Measurements from ENCODE around the gene MST1. TPM values are rescaled to one million over a fixed set of nuclear protein-coding genes. Genes with fewer than 3 reads are reported as not detected.
"Not testable (repeated sequence)": the region's sequence is repeated elsewhere in the genome, so short reads cannot be mapped to it uniquely, and the experiment has no call there.

MST1 gene
- polyA plus RNA-seq, 4 donors = 157 to 488 (median 335) TPM

GRCh38 chr3:49689908-49690624 lies 792 bp upstream of the MST1 start:
- FAIRE-seq; H3K27me3 ChIP-seq (ENCODE audit: control insufficient read depth in 3 of 3, insufficient read depth in 3 of 3, low read length in 3 of 3); H3K9me3 ChIP-seq (ENCODE audit: control insufficient read depth in 2 of 2, insufficient read depth in 1 of 2, low read depth in 1 of 2, low read length in 1 of 2): not testable (repeated sequence)
- WGBS, 3 donors = 6 to 8% (median 7%) methylated on average over 16 of the region's 16 CpGs
- peak; percentile 20 to 30 for DNase-seq
- H3K4me3 ChIP-seq (ENCODE audit: low read depth in 1 of 3, low read length in 3 of 3) = peak overlapping the region; percentile 76 to 93 (median 90)
- peaks cover 0 to 20% (median 0%) of the 10 kb centered on the region in 3 donors for H3K36me3 ChIP-seq (ENCODE audit: control insufficient read depth in 3 of 3, insufficient read depth in 2 of 3, low read depth in 1 of 3, low read length in 3 of 3)
- peaks cover 0 to 30% (median 2%) of the 10 kb centered on the region in 3 donors for H3K4me1 ChIP-seq (ENCODE audit: control insufficient read depth in 3 of 3, insufficient read depth in 2 of 3, low read depth in 1 of 3, low read length in 2 of 3)
- H3K27ac ChIP-seq (ENCODE audit: low read depth in 1 of 3, low read length in 2 of 3) = peak overlapping the region in 2 of 3 donors; percentile 87 to 96

GRCh38 chr3:49688338-49689045 lies 782 bp downstream of the MST1 start:
- not testable (repeated sequence) for FAIRE-seq; H3K9me3 ChIP-seq (ENCODE audit: control insufficient read depth in 2 of 2, insufficient read depth in 1 of 2, low read depth in 1 of 2, low read length in 1 of 2); H3K27me3 ChIP-seq (ENCODE audit: control insufficient read depth in 3 of 3, insufficient read depth in 3 of 3, low read length in 3 of 3)
- H3K36me3 ChIP-seq (ENCODE audit: control insufficient read depth in 3 of 3, insufficient read depth in 2 of 3, low read depth in 1 of 3, low read length in 3 of 3) = peaks cover 0 to 26% (median 2%) of the 10 kb centered on the region in 3 donors
- peak; percentile 32 to 78 for DNase-seq
- H3K27ac ChIP-seq (ENCODE audit: low read depth in 1 of 3, low read length in 2 of 3) = peak overlapping the region; percentile 66 to 96 (median 87)
- 46 to 67% (median 51%) methylated on average over 4 to 7 of the region's 7 CpGs for WGBS, 3 donors
- H3K4me3 ChIP-seq (ENCODE audit: low read depth in 1 of 3, low read length in 3 of 3) = peak overlapping the region in 2 of 3 donors; percentile 76 to 93
- peaks cover 0 to 30% (median 2%) of the 10 kb centered on the region in 3 donors for H3K4me1 ChIP-seq (ENCODE audit: control insufficient read depth in 3 of 3, insufficient read depth in 2 of 3, low read depth in 1 of 3, low read length in 2 of 3)

- H3K9me3 ChIP-seq (ENCODE audit: control insufficient read depth in 2 of 2, insufficient read depth in 1 of 2, low read depth in 1 of 2, low read length in 1 of 2); H3K27me3 ChIP-seq (ENCODE audit: control insufficient read depth in 3 of 3, insufficient read depth in 3 of 3, low read length in 3 of 3); DNase-seq; FAIRE-seq: not testable (repeated sequence)
- H3K4me3 ChIP-seq (ENCODE audit: low read depth in 1 of 3, low read length in 3 of 3) = peak overlapping the region in 1 of 3 donors; percentile 66
- WGBS, 3 donors = 78 to 91% (median 89%) methylated on average over 9 to 12 of the region's 12 CpGs
- peaks cover 5 to 37% (median 10%) of the 10 kb centered on the region in 3 donors for H3K36me3 ChIP-seq (ENCODE audit: control insufficient read depth in 3 of 3, insufficient read depth in 2 of 3, low read depth in 1 of 3, low read length in 3 of 3)
- H3K27ac ChIP-seq (ENCODE audit: low read depth in 1 of 3, low read length in 2 of 3) = peak overlapping the region in 1 of 3 donors; percentile 85
- peaks cover 0 to 30% (median 2%) of the 10 kb centered on the region in 3 donors for H3K4me1 ChIP-seq (ENCODE audit: control insufficient read depth in 3 of 3, insufficient read depth in 2 of 3, low read depth in 1 of 3, low read length in 2 of 3)
Observed at GRCh38 chr3:49687424-49687795, 1.9 kb downstream of the MST1 start.

GRCh38 chr3:49686769-49687423 lies 2.4 kb downstream of the MST1 start:
- H3K4me1 ChIP-seq (ENCODE audit: control insufficient read depth in 3 of 3, insufficient read depth in 2 of 3, low read depth in 1 of 3, low read length in 2 of 3) = peaks cover 0 to 30% (median 2%) of the 10 kb centered on the region in 3 donors
- peaks cover 6 to 42% (median 11%) of the 10 kb centered on the region in 3 donors for H3K36me3 ChIP-seq (ENCODE audit: control insufficient read depth in 3 of 3, insufficient read depth in 2 of 3, low read depth in 1 of 3, low read length in 3 of 3)
- peak; percentile 90 to 93 for DNase-seq
- not testable (repeated sequence) for H3K27me3 ChIP-seq (ENCODE audit: control insufficient read depth in 3 of 3, insufficient read depth in 3 of 3, low read length in 3 of 3); FAIRE-seq; H3K9me3 ChIP-seq (ENCODE audit: control insufficient read depth in 2 of 2, insufficient read depth in 1 of 2, low read depth in 1 of 2, low read length in 1 of 2)
- peak overlapping the region; percentile 39 to 85 (median 62) for H3K27ac ChIP-seq (ENCODE audit: low read depth in 1 of 3, low read length in 2 of 3)
- peak overlapping the region in 2 of 3 donors; percentile 44 to 66 for H3K4me3 ChIP-seq (ENCODE audit: low read depth in 1 of 3, low read length in 3 of 3)
- 5 to 12% (median 11%) methylated on average over 33 to 44 of the region's 44 CpGs for WGBS, 3 donors

GRCh38 chr3:49686346-49686745 lies 2.9 kb downstream of the MST1 start:
- peak; percentile 63 to 84 for DNase-seq
- Histone ChIP-seq H3K4me1 (ENCODE audit: control insufficient read depth in 3 of 3, insufficient read depth in 2 of 3, low read depth in 1 of 3, low read length in 2 of 3) (peaks cover 0 to 30% (median 2%) of the 10 kb centered on the region in 3 donors), H3K4me3 (ENCODE audit: low read depth in 1 of 3, low read length in 3 of 3) (peak overlapping the region in 2 of 3 donors; percentile 44 to 66), H3K27ac (ENCODE audit: low read depth in 1 of 3, low read length in 2 of 3) (peak overlapping the region in 2 of 3 donors; percentile 36 to 85), H3K36me3 (ENCODE audit: control insufficient read depth in 3 of 3, insufficient read depth in 2 of 3, low read depth in 1 of 3, low read length in 3 of 3) (peaks cover 6 to 45% (median 11%) of the 10 kb centered on the region in 3 donors)
- H3K27me3 ChIP-seq (ENCODE audit: control insufficient read depth in 3 of 3, insufficient read depth in 3 of 3, low read length in 3 of 3); FAIRE-seq; H3K9me3 ChIP-seq (ENCODE audit: control insufficient read depth in 2 of 2, insufficient read depth in 1 of 2, low read depth in 1 of 2, low read length in 1 of 2): not testable (repeated sequence)
- 2 to 5% (median 3%) methylated on average over 20 to 25 of the region's 29 CpGs for WGBS, 3 donors

GRCh38 chr3:49685846-49686245 lies 3.4 kb downstream of the MST1 start:
- not testable (repeated sequence) for H3K9me3 ChIP-seq (ENCODE audit: control insufficient read depth in 2 of 2, insufficient read depth in 1 of 2, low read depth in 1 of 2, low read length in 1 of 2); DNase-seq; FAIRE-seq; H3K27me3 ChIP-seq (ENCODE audit: control insufficient read depth in 3 of 3, insufficient read depth in 3 of 3, low read length in 3 of 3)
- Histone ChIP-seq H3K4me1 (ENCODE audit: control insufficient read depth in 3 of 3, insufficient read depth in 2 of 3, low read depth in 1 of 3, low read length in 2 of 3) (peaks cover 0 to 27% (median under 1%) of the 10 kb centered on the region in 3 donors), H3K36me3 (ENCODE audit: control insufficient read depth in 3 of 3, insufficient read depth in 2 of 3, low read depth in 1 of 3, low read length in 3 of 3) (peaks cover 6 to 47% (median 12%) of the 10 kb centered on the region in 3 donors), H3K27ac (ENCODE audit: low read depth in 1 of 3, low read length in 2 of 3) (peak overlapping the region in 1 of 3 donors; percentile 11), H3K4me3 (ENCODE audit: low read depth in 1 of 3, low read length in 3 of 3) (peak overlapping the region in 2 of 3 donors; percentile 44 to 66)
- 25 to 53% (median 27%) methylated on average over 26 to 36 of the region's 36 CpGs for WGBS, 3 donors

GRCh38 chr3:49685103-49685502 lies 4.2 kb downstream of the MST1 start:
- H3K4me1 ChIP-seq (ENCODE audit: control insufficient read depth in 3 of 3, insufficient read depth in 2 of 3, low read depth in 1 of 3, low read length in 2 of 3) = peaks cover 0 to 21% (median 0%) of the 10 kb centered on the region in 3 donors
- H3K4me3 ChIP-seq (ENCODE audit: low read depth in 1 of 3, low read length in 3 of 3); FAIRE-seq; H3K27ac ChIP-seq (ENCODE audit: low read depth in 1 of 3, low read length in 2 of 3); H3K9me3 ChIP-seq (ENCODE audit: control insufficient read depth in 2 of 2, insufficient read depth in 1 of 2, low read depth in 1 of 2, low read length in 1 of 2); DNase-seq; H3K27me3 ChIP-seq (ENCODE audit: control insufficient read depth in 3 of 3, insufficient read depth in 3 of 3, low read length in 3 of 3): not testable (repeated sequence)
- peaks cover 6 to 53% (median 14%) of the 10 kb centered on the region in 3 donors for H3K36me3 ChIP-seq (ENCODE audit: control insufficient read depth in 3 of 3, insufficient read depth in 2 of 3, low read depth in 1 of 3, low read length in 3 of 3)
- 92 to 96% (median 95%) methylated on average over 10 of the region's 10 CpGs for WGBS, 3 donors

GRCh38 chr3:49684453-49684852 lies 4.8 kb downstream of the MST1 start:
- FAIRE-seq; H3K9me3 ChIP-seq (ENCODE audit: control insufficient read depth in 2 of 2, insufficient read depth in 1 of 2, low read depth in 1 of 2, low read length in 1 of 2); H3K27me3 ChIP-seq (ENCODE audit: control insufficient read depth in 3 of 3, insufficient read depth in 3 of 3, low read length in 3 of 3); H3K4me3 ChIP-seq (ENCODE audit: low read depth in 1 of 3, low read length in 3 of 3); H3K27ac ChIP-seq (ENCODE audit: low read depth in 1 of 3, low read length in 2 of 3); DNase-seq: not testable (repeated sequence)
- Histone ChIP-seq H3K36me3 (ENCODE audit: control insufficient read depth in 3 of 3, insufficient read depth in 2 of 3, low read depth in 1 of 3, low read length in 3 of 3) (peaks cover 6 to 60% (median 19%) of the 10 kb centered on the region in 3 donors), H3K4me1 (ENCODE audit: control insufficient read depth in 3 of 3, insufficient read depth in 2 of 3, low read depth in 1 of 3, low read length in 2 of 3) (peaks cover 0 to 19% (median 0%) of the 10 kb centered on the region in 3 donors)
- WGBS, 3 donors = 88 to 89% (median 89%) methylated on average over 2 of the region's 2 CpGs

All from small intestine (tissue), 7 donors.